IMR-90 (cell line): ENCODE measurements around the gene GDI2. TPM values are rescaled to one million over a fixed set of nuclear protein-coding genes. Genes with fewer than 3 reads are reported as not detected.

Source experiments
- ATAC-seq: fragments of 200-7000 bp; cut with Tn5 transposase; 2 replicates; pipeline ENCODE4 v1.9.1; 2020; ENCODE audit warnings: low read depth, mild to moderate bottlenecking, moderate library complexity
- BruUV-seq: library from RNA; stranded (reverse); fragments of 400-500 nt; replicated peaks from 2 replicates; lab custom pipeline; 2021; lab: Mats Ljungman, UMichigan
- CTCF ChIA-PET: fragments of 300-600 bp; formaldehyde crosslinking; extraction: SDS; loops from one replicate; lab custom pipeline; 2021; ENCODE audit warnings: antibody characterized with exemption; lab: Yijun Ruan, JAX
- POLR2A ChIA-PET: fragments of 300-600 bp; sonication (Branson Sonifier 250); formaldehyde crosslinking; loops from one replicate; lab custom pipeline; 2022; ENCODE audit warnings: antibody characterized with exemption; ENCODE audit not compliant: unreplicated experiment; lab: Charles Lee
- DNase-seq: peaks from one replicate; pipeline ENCODE4 v3.0.0; 2013
- H2AFZ ChIP-seq: replicated peaks from 2 replicates; pipeline ENCODE3; 2013; ENCODE audit warnings: low read length, mild to moderate bottlenecking; ENCODE audit not compliant: poor library complexity
- H2AK5ac ChIP-seq: 2 replicates; pipeline ENCODE4 v1.6.1; 2013; ENCODE audit warnings: low read depth, low read length, inconsistent platforms
- H2AK9ac ChIP-seq: replicated peaks from 2 replicates; pipeline ENCODE3; 2013; ENCODE audit warnings: mild to moderate bottlenecking, low read depth, low read length, moderate library complexity; ENCODE audit not compliant: poor library complexity
- H2BK120ac ChIP-seq: 2 replicates; pipeline ENCODE4 v1.6.1; 2013; ENCODE audit warnings: low read depth, low read length, inconsistent platforms
- H2BK15ac ChIP-seq: 3 replicates; pipeline ENCODE4 v1.6.1; 2013; ENCODE audit warnings: low read depth, low read length, inconsistent platforms
- H2BK20ac ChIP-seq: 2 replicates; pipeline ENCODE4 v1.6.1; 2013; ENCODE audit warnings: low read depth, mild to moderate bottlenecking, inconsistent platforms, low read length, moderate library complexity
- H2BK5ac ChIP-seq: 2 replicates; pipeline ENCODE4 v1.6.1; 2013; ENCODE audit warnings: mild to moderate bottlenecking, low read depth, low read length, inconsistent platforms; ENCODE audit not compliant: poor library complexity, severe bottlenecking
- H3K14ac ChIP-seq: replicated peaks from 2 replicates; pipeline ENCODE4 v1.6.1; 2013; ENCODE audit warnings: low read depth, low read length, inconsistent platforms
- H3K18ac ChIP-seq: 2 replicates; pipeline ENCODE4 v1.6.1; 2013; ENCODE audit warnings: low read depth, low read length, control low read depth
- H3K23ac ChIP-seq: 2 replicates; pipeline ENCODE4 v1.6.1; 2013; ENCODE audit warnings: low read depth, low read length, inconsistent platforms
- H3K27ac ChIP-seq: 2 replicates; pipeline ENCODE4 v1.5.1; 2013; ENCODE audit warnings: mild to moderate bottlenecking, control low read depth, low read length; ENCODE audit not compliant: insufficient read depth
- H3K27me3 ChIP-seq: 2 replicates; pipeline ENCODE4 v1.6.1; 2013; ENCODE audit warnings: low read length; ENCODE audit not compliant: control insufficient read depth, insufficient read depth
- H3K36me3 ChIP-seq: 2 replicates; pipeline ENCODE4 v1.6.1; 2013; ENCODE audit warnings: low read length, mixed read lengths; ENCODE audit not compliant: control insufficient read depth, insufficient read depth
- H3K4ac ChIP-seq: 2 replicates; pipeline ENCODE4 v1.6.1; 2013; ENCODE audit warnings: low read depth, low read length, inconsistent platforms
- H3K4me1 ChIP-seq: 2 replicates; pipeline ENCODE4 v1.6.1; 2013; ENCODE audit warnings: low read length, mixed read lengths; ENCODE audit not compliant: control insufficient read depth, insufficient read depth
- H3K4me2 ChIP-seq: 2 replicates; pipeline ENCODE4 v1.6.1; 2013; ENCODE audit warnings: low read depth, mild to moderate bottlenecking, control low read depth, low read length, moderate library complexity
- H3K4me3 ChIP-seq: 2 replicates; pipeline ENCODE4 v1.5.1; 2013; ENCODE audit warnings: low read depth, mild to moderate bottlenecking, control low read depth, low read length, moderate library complexity; ENCODE audit not compliant: insufficient read depth
- H3K56ac ChIP-seq: 2 replicates; pipeline ENCODE4 v1.6.1; 2013; ENCODE audit warnings: low read length, inconsistent platforms; ENCODE audit not compliant: insufficient read depth; ENCODE audit errors: extremely low read depth
- H3K79me1 ChIP-seq, 2 experiments: 2 replicates each; pipeline ENCODE4 v1.6.1; 2013; ENCODE audit warnings: low read length in 2 of 2, inconsistent platforms in 1 of 2, low read depth in 1 of 2
- H3K9ac ChIP-seq: 2 replicates; pipeline ENCODE4 v1.6.1; 2013; ENCODE audit warnings: low read depth, low read length, control low read depth
- H3K9me1 ChIP-seq: 2 replicates; pipeline ENCODE4 v1.6.1; 2013; ENCODE audit warnings: low read length, inconsistent platforms; ENCODE audit not compliant: insufficient read depth
- H3K9me3 ChIP-seq: 2 replicates; pipeline ENCODE4 v1.6.1; 2013; ENCODE audit warnings: low read length; ENCODE audit not compliant: control insufficient read depth, insufficient read depth
- H4K20me1 ChIP-seq: 2 replicates; pipeline ENCODE4 v1.6.1; 2013; ENCODE audit warnings: low read length, inconsistent platforms; ENCODE audit not compliant: insufficient read depth
- H4K5ac ChIP-seq: 2 replicates; pipeline ENCODE4 v1.6.1; 2013; ENCODE audit warnings: mild to moderate bottlenecking, low read depth, low read length, control low read depth
- H4K8ac ChIP-seq, 2 experiments: 2 replicates each; pipeline ENCODE4 v1.6.1; 2013; ENCODE audit warnings: low read depth in 2 of 2, low read length in 2 of 2, control low read depth in 1 of 2, inconsistent platforms in 1 of 2
- H4K91ac ChIP-seq: 2 replicates; pipeline ENCODE4 v1.6.1; 2013; ENCODE audit warnings: low read depth, low read length, inconsistent platforms; ENCODE audit not compliant: insufficient read depth
- CTCF ChIP-seq: conservative IDR thresholded peaks from 2 replicates; pipeline ENCODE4 v1.5.1; 2012; ENCODE audit warnings: mild to moderate bottlenecking, low read depth, low read length, improper control_type of control experiment
- FOS ChIP-seq: fragments of 150-350 bp; IDR thresholded peaks from 2 replicates; pipeline ENCODE4 v1.6.1; 2016; ENCODE audit warnings: low read depth, low read length
- MAFK ChIP-seq: IDR thresholded peaks from 2 replicates; pipeline ENCODE4 v1.6.1; 2012; ENCODE audit warnings: low read depth, low read length, improper control_type of control experiment
- MAZ ChIP-seq: IDR thresholded peaks from 2 replicates; pipeline ENCODE4 v1.6.1; 2012; ENCODE audit warnings: low read depth, mild to moderate bottlenecking, low read length, improper control_type of control experiment, moderate library complexity, borderline replicate concordance
- MXI1 ChIP-seq: IDR thresholded peaks from 2 replicates; pipeline ENCODE4 v1.6.1; 2012; ENCODE audit warnings: low read depth, mild to moderate bottlenecking, low read length, moderate library complexity, borderline replicate concordance
- NFE2L2 ChIP-seq: fragments of 150-350 bp; IDR thresholded peaks from 2 replicates; pipeline ENCODE4 v1.6.1; 2016; ENCODE audit warnings: low read depth, mild to moderate bottlenecking, low read length
- RAD21 ChIP-seq: IDR thresholded peaks from 2 replicates; pipeline ENCODE4 v1.6.1; 2012; ENCODE audit warnings: low read length, improper control_type of control experiment
- RFX5 ChIP-seq: IDR thresholded peaks from 2 replicates; pipeline ENCODE4 v1.8.0; 2012; ENCODE audit warnings: low read depth, mild to moderate bottlenecking, low read length, moderate library complexity
- SMC3 ChIP-seq: fragments of 150-350 bp; IDR thresholded peaks from 2 replicates; pipeline ENCODE4 v1.6.1; 2016; ENCODE audit warnings: low read depth, mild to moderate bottlenecking, antibody characterized with exemption, low read length, moderate library complexity
- WGBS, 2 experiments: methylation state at CpG; one replicate each; pipeline versions ENCODE4 v1.1.5 to v1.1.7; 2013; ENCODE audit warnings: missing lambda C conversion rate in 2 of 2; ENCODE audit not compliant: insufficient read length in 1 of 2; ENCODE audit errors: extremely low coverage in 2 of 2; 5-methylcytosine and 5-hydroxymethylcytosine counted together
- dilution Hi-C: fragments of 300-500 bp; cut with HindIII; formaldehyde crosslinking; loops from one replicate; pipeline ENCODE4 v1.14.3; 2018; ENCODE audit warnings: low sequenced_read_pairs; ENCODE audit not compliant: unreplicated experiment
- in situ Hi-C: fragments of 300-500 bp; cut with MboI; formaldehyde crosslinking; loops from 3 replicates; pipeline ENCODE4 v1.14.3; 2019; ENCODE audit warnings: low sequenced_read_pairs, inconsistent platforms, mixed read lengths
- intact Hi-C: fragments of 100-400 bp; cut with micrococcal nuclease; formaldehyde crosslinking; loops from 2 replicates; pipeline ENCODE4 v1.10.0; 2022
- polyA plus RNA-seq, 3 experiments: library from polyadenylated mRNA; depleted of rRNA; stranded (reverse); fragments of >200 nt; gene quantifications; 2 replicates each; pipeline ENCODE4 v1.2.3, GENCODE V29; 2012; ENCODE audit warnings: low replicate concordance in 1 of 3
- total RNA-seq: library from RNA; depleted of rRNA; stranded (reverse); fragments of >200 nt; gene quantifications from 2 replicates; pipeline ENCODE4 v1.2.3, GENCODE V29; 2012

The GDI2 gene
- total and polyA plus RNA-seq, 2 of the 4 experiments (the other 2 are of a cell fraction): 171 to 396 TPM

GRCh38 chr10:5862360-5862961 lies 49.2 kb upstream of the GDI2 start (continued):
- TF ChIP-seq NFE2L2: no peak

GRCh38 chr10:5860066-5860465 lies 46.8 kb upstream of the GDI2 start:
- Histone ChIP-seq H2AK5ac (0 out of 2 replicates have a peak overlapping the region, but pooled peaks have one; percentile 37), H3K36me3 (peaks cover 3% of the 10 kb centered on the region; the same call in 1 of the 2 replicates), H3K9ac (no peak overlapping the region), H3K23ac (no peak overlapping the region), H3K4ac (peak overlapping the region; percentile 5), H3K14ac (peak overlapping the region; percentile 1; the same call in 1 of the 2 replicates), H3K27ac (no peak overlapping the region), H2BK5ac (no peak overlapping the region), H4K20me1 (no peaks in the 10 kb centered on the region), H2AFZ (no peak overlapping the region), H2AK9ac (no peak overlapping the region), H3K4me2 (no peak overlapping the region), H4K5ac (no peak overlapping the region), H3K79me1 (no peaks in the 10 kb centered on the region), H4K8ac (no peak overlapping the region), H3K9me3 (no peaks in the 10 kb centered on the region), H2BK15ac (peak overlapping the region; percentile 56; the same call in 1 of the 3 replicates), H3K4me1 (peaks cover 10% of the 10 kb centered on the region), H3K18ac (no peak overlapping the region), H3K56ac (peak overlapping the region; percentile 40; the same call in 1 of the 2 replicates), H3K4me3 (no peak overlapping the region), H2BK120ac (peak overlapping the region; percentile 47), H3K27me3 (no peaks in the 10 kb centered on the region), H3K9me1 (peaks cover 10% of the 10 kb centered on the region; the same call in 1 of the 2 replicates), H2BK20ac (peak overlapping the region; percentile 64; the same call in 1 of the 2 replicates), H4K91ac (peak overlapping the region; percentile 58; the same call in 1 of the 2 replicates)
- TF ChIP-seq MXI1 (no peak), RFX5 (no peak), FOS (no peak), MAFK (no peak), RAD21 (no peak), SMC3 (no peak), CTCF (no peak), MAZ (no peak)
- ChIA-PET CTCF (interaction anchor here (1.0 kb wide), 1 partner anchor 30 kb away, joined by 3 read pairs; no protein-coding TSS in a partner anchor), POLR2A (no interaction called here)
- BruUV-seq: no TSS peak
- DNase-seq (no peak), ATAC-seq (no peak)
- intact Hi-C loops (no loop called here), in situ Hi-C loops (loop anchor here (5.0 to 25.0 kb wide), 3 partner anchors 33 to 1023 kb away; partner anchors contain the start of gene AKR1E2), dilution Hi-C loops (no loop called here)
- WGBS, 2 experiments: 71% methylated on average over 2 of the region's 7 CpGs; no CpG with 5 or more reads in 1 of the 2 experiments
